Fibroblast of lung (primary cell): ENCODE data around the gene CRCP.
A peak's percentile ranks its signal among the peaks of the same experiment; 100 is the strongest.

Experiments used
- EZH2 ChIP-seq: IDR thresholded peaks from 2 replicates; pipeline ENCODE4 v1.5.1; 2012; ENCODE audit warnings: low read length, control low read depth, mild to moderate bottlenecking; ENCODE audit errors: missing control alignments
- TF ChIP-seq, protein P1 (sequence below), 2 donors: IDR thresholded peaks in 1 of 2; conservative IDR thresholded peaks in 1 of 2; 1 replicate in 1 of 2; 2 replicates in 1 of 2; pipeline ENCODE4 v1.5.1; 2011 to 2012; ENCODE audit warnings: low read length in 2 of 2, control low read depth in 1 of 2, inconsistent platforms in 1 of 2, low read depth in 1 of 2, mild to moderate bottlenecking in 1 of 2

DNA sequence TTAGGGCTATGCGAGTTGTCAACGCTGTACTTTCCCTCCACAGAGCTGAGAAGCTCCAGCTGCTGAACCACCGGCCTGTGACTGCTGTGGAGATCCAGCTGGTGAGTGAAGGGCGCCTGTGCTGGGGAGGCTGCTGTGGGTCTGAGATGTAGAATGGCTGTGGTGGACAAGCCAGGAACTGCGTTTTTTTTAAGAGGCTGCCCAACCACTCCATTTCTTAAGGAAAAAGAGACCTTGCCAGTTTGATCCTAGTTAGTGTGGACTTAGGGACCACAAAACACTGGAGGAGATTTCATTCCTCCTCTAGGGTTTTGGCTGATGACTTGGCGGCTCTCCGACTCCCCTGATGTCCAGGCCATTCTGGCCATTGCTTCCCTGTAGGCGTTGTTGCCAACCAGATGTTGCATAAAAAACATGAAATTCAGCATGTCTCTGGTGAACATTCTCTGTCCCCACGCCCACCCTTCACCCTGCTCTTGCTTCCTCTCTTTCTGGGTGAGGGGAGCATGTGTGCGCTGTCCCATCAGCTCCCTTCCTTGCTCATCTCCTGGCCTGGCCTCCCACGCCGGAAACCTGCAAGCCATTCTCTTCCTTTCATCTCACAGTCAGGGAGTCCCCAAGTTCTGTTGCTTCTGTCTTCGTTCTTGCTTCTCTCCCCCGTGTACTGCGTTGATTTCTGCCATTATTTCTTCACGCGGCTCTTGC lies 30.9 kb downstream of the CRCP start:
- TF ChIP-seq, protein P1, sequence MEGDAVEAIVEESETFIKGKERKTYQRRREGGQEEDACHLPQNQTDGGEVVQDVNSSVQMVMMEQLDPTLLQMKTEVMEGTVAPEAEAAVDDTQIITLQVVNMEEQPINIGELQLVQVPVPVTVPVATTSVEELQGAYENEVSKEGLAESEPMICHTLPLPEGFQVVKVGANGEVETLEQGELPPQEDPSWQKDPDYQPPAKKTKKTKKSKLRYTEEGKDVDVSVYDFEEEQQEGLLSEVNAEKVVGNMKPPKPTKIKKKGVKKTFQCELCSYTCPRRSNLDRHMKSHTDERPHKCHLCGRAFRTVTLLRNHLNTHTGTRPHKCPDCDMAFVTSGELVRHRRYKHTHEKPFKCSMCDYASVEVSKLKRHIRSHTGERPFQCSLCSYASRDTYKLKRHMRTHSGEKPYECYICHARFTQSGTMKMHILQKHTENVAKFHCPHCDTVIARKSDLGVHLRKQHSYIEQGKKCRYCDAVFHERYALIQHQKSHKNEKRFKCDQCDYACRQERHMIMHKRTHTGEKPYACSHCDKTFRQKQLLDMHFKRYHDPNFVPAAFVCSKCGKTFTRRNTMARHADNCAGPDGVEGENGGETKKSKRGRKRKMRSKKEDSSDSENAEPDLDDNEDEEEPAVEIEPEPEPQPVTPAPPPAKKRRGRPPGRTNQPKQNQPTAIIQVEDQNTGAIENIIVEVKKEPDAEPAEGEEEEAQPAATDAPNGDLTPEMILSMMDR (conservative IDR thresholded peaks at IDR 0.05 in 1 of 2, IDR thresholded peaks at IDR 0.05 in 1 of 2; ENCODE audit: low read depth in 1 of 2, low read length in 2 of 2) = peak in 1 of 2 donors; percentile 25
- TF ChIP-seq EZH2 = no peak
